ENCODE results near the gene TIMM10. TPM values are rescaled to one million over a fixed set of nuclear protein-coding genes. Genes with fewer than 3 reads are reported as not detected.

Gene TIMM10
- total RNA-seq, 1 donor from 2014 or later: 61.0 TPM

GRCh38 chr11:57555393-57555792 lies 24.8 kb upstream of the TIMM10 start:
- Histone ChIP-seq H3K4me1 (no peaks in the 10 kb centered on the region), H3K36me3 (peaks cover 87% of the 10 kb centered on the region), H3K9me3 (replicated peaks) (no peaks in the 10 kb centered on the region), H3K4me3 (no peak overlapping the region), H3K27me3 (ENCODE audit: low read depth) (no peaks in the 10 kb centered on the region), H3K27ac (replicated peaks) (no peak overlapping the region)
- intact Hi-C loops (cut with micrococcal nuclease): no loop called here
- no peak for DNase-seq
- TF ChIP-seq CTCF (IDR thresholded peaks at IDR 0.05; ENCODE audit: borderline replicate concordance): no peak

GRCh38 chr11:57552479-57552878 lies 21.9 kb upstream of the TIMM10 start:
- no peak for TF ChIP-seq CTCF (IDR thresholded peaks at IDR 0.05; ENCODE audit: borderline replicate concordance)
- Histone ChIP-seq H3K9me3 (replicated peaks) (no peaks in the 10 kb centered on the region), H3K4me1 (no peaks in the 10 kb centered on the region), H3K4me3 (no peak overlapping the region), H3K27me3 (ENCODE audit: low read depth) (no peaks in the 10 kb centered on the region), H3K27ac (replicated peaks) (no peak overlapping the region), H3K36me3 (peaks cover 90% of the 10 kb centered on the region)
- no peak for DNase-seq
- intact Hi-C loops (cut with micrococcal nuclease): no loop called here

- TF ChIP-seq CTCF (IDR thresholded peaks at IDR 0.05; ENCODE audit: borderline replicate concordance): no peak
- H3K27ac ChIP-seq (replicated peaks): no peak overlapping the region
- no peaks in the 10 kb centered on the region for H3K27me3 ChIP-seq (ENCODE audit: low read depth)
- peaks cover 85% of the 10 kb centered on the region for H3K36me3 ChIP-seq
- no peak overlapping the region for H3K4me3 ChIP-seq
- intact Hi-C loops (cut with micrococcal nuclease): no loop called here
- H3K4me1 ChIP-seq: no peaks in the 10 kb centered on the region
- DNase-seq: no peak
- H3K9me3 ChIP-seq (replicated peaks): no peaks in the 10 kb centered on the region
These were observed 21.4 kb upstream of the TIMM10 start for GRCh38 chr11:57551941-57552340.

GRCh38 chr11:57549983-57550382 lies 19.4 kb upstream of the TIMM10 start:
- Histone ChIP-seq H3K4me3 (no peak overlapping the region), H3K4me1 (no peaks in the 10 kb centered on the region), H3K9me3 (replicated peaks) (no peaks in the 10 kb centered on the region), H3K27ac (replicated peaks) (no peak overlapping the region), H3K27me3 (ENCODE audit: low read depth) (no peaks in the 10 kb centered on the region), H3K36me3 (peaks cover 65% of the 10 kb centered on the region)
- no peak for DNase-seq
- intact Hi-C loops (cut with micrococcal nuclease): no loop called here
- TF ChIP-seq CTCF (IDR thresholded peaks at IDR 0.05; ENCODE audit: borderline replicate concordance): no peak

- no peak for TF ChIP-seq CTCF (IDR thresholded peaks at IDR 0.05; ENCODE audit: borderline replicate concordance)
- H3K4me1 ChIP-seq: no peaks in the 10 kb centered on the region
- no peaks in the 10 kb centered on the region for H3K9me3 ChIP-seq (replicated peaks)
- H3K36me3 ChIP-seq: peaks cover 44% of the 10 kb centered on the region
- no peak overlapping the region for H3K4me3 ChIP-seq
- no peak for DNase-seq
- no peak overlapping the region for H3K27ac ChIP-seq (replicated peaks)
- intact Hi-C loops (cut with micrococcal nuclease): no loop called here
- H3K27me3 ChIP-seq (ENCODE audit: low read depth): no peaks in the 10 kb centered on the region
These were observed 17.4 kb upstream of the TIMM10 start for GRCh38 chr11:57547854-57548377.

Measured in left ventricle myocardium inferior (tissue), 1 donor.